ENCODE data around the gene VCX. TPM values are rescaled to one million over a fixed set of nuclear protein-coding genes. Genes with fewer than 3 reads are reported as not detected.

The VCX gene
- total RNA-seq, 1 experiment from 2014 or later: not detected

DNA sequence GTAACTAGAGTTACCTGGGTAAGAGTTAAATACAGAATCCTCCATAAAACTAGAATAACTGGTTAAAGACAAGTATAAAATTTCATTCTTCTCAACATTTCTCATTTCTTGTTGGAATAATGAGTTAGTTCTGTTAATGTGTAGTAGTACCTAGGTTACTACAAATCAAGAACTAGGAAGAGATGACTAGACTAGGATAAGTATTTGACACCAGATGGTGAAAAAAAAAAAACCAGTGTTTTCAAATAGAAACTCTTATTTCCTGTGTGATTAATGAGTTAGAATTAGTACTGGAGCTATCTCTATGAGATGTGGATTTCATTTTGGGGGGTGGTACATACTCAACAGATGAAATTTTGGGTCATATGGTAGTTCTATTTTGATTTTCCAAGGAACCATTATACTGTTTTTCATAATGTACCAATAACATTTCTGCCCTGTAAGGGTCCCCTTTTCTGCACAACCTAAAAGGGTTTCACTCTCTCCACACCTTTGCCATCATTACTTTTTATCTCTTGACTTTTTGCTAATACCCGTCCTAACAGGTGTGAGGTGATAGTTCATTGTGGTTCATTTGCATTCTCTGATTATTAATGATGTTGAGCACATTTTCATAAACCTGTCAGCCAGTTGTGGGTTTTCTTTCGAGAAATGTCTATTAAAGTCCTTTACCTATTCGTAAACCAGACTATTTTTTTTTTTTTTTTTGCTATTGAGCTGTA lies 1.7 kb upstream of the VCX start:
- POLR2A ChIA-PET: no interaction called here
- H3K27ac ChIP-seq (ENCODE audit: low read length): no peak overlapping the region
- ATAC-seq (no peak), DNase-seq (ENCODE audit: low read depth, low spot score) (no peak)
- intact Hi-C loops (cut with micrococcal nuclease; ENCODE audit: unreplicated experiment) (no loop called here), in situ Hi-C loops (cut with HindIII; ENCODE audit: low pct_unique_long_range_greater_than_20kb, low sequenced_read_pairs) (no loop called here)
- TF ChIP-seq POLR2AphosphoS5 (IDR thresholded peaks at IDR 0.05; ENCODE audit: low read depth, low read length): no peak
- no TSS peak for BruUV-seq (replicated peaks)
- CTCF ChIA-PET: no interaction called here
- no peaks in the 10 kb centered on the region for H3K27me3 ChIP-seq (ENCODE audit: control insufficient read depth, insufficient read depth, low read length)
- H3K4me1 ChIP-seq (ENCODE audit: control insufficient read depth, insufficient read depth, low read length): no peaks in the 10 kb centered on the region
- H3K36me3 ChIP-seq (ENCODE audit: control insufficient read depth, insufficient read depth, low read length): no peaks in the 10 kb centered on the region
- no peak overlapping the region for H3K4me3 ChIP-seq (ENCODE audit: low read depth in 2 of 2, low read length in 2 of 2)
- H3K9me3 ChIP-seq (ENCODE audit: control insufficient read depth, insufficient read depth, low read depth, low read length): no peaks in the 10 kb centered on the region

DNA sequence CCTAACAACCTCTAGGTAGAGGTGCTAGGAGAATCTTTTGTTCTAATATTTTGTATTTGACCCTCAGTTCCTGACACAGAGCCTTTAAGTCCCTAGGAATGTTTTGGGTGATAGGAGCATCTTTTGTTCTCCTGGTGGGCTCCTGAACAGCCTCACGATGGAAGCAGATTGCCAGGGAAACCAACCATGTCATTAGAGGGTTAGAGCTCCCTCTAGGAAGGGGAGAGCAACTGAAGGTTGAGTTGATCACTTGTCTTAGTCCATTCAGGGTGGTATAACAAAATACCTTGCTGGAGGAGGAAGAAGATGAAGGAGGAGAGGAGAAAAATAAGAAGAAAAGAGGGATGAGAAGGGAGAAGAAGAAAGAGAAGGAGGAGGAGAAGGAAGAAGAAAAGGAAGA lies 9.2 kb downstream of the VCX start:
- POLR2A ChIA-PET: no interaction called here
- Histone ChIP-seq H3K4me3 (ENCODE audit: low read depth in 2 of 2, low read length in 2 of 2) (no peak overlapping the region), H3K27me3 (ENCODE audit: control insufficient read depth, insufficient read depth, low read length) (no peaks in the 10 kb centered on the region), H3K27ac (ENCODE audit: low read length) (no peak overlapping the region), H3K9me3 (ENCODE audit: control insufficient read depth, insufficient read depth, low read depth, low read length) (no peaks in the 10 kb centered on the region), H3K36me3 (ENCODE audit: control insufficient read depth, insufficient read depth, low read length) (no peaks in the 10 kb centered on the region), H3K4me1 (ENCODE audit: control insufficient read depth, insufficient read depth, low read length) (no peaks in the 10 kb centered on the region)
- intact Hi-C loops (cut with micrococcal nuclease; ENCODE audit: unreplicated experiment): no loop called here
- DNase-seq (ENCODE audit: low read depth, low spot score) (no peak), ATAC-seq (no peak)
- no TSS peak for BruUV-seq (replicated peaks)
- TF ChIP-seq, protein P1, sequence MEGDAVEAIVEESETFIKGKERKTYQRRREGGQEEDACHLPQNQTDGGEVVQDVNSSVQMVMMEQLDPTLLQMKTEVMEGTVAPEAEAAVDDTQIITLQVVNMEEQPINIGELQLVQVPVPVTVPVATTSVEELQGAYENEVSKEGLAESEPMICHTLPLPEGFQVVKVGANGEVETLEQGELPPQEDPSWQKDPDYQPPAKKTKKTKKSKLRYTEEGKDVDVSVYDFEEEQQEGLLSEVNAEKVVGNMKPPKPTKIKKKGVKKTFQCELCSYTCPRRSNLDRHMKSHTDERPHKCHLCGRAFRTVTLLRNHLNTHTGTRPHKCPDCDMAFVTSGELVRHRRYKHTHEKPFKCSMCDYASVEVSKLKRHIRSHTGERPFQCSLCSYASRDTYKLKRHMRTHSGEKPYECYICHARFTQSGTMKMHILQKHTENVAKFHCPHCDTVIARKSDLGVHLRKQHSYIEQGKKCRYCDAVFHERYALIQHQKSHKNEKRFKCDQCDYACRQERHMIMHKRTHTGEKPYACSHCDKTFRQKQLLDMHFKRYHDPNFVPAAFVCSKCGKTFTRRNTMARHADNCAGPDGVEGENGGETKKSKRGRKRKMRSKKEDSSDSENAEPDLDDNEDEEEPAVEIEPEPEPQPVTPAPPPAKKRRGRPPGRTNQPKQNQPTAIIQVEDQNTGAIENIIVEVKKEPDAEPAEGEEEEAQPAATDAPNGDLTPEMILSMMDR (IDR thresholded peaks at IDR 0.05): no peak
- TF ChIP-seq TCF7L2 (IDR thresholded peaks at IDR 0.05; ENCODE audit: low read depth, low read length) (no peak), SIN3A (IDR thresholded peaks at IDR 0.05; ENCODE audit: borderline replicate concordance, insufficient read depth, low read depth, low read length) (no peak), POLR2AphosphoS5 (IDR thresholded peaks at IDR 0.05; ENCODE audit: low read depth, low read length) (no peak)
- TF ChIP-seq, protein P2, sequence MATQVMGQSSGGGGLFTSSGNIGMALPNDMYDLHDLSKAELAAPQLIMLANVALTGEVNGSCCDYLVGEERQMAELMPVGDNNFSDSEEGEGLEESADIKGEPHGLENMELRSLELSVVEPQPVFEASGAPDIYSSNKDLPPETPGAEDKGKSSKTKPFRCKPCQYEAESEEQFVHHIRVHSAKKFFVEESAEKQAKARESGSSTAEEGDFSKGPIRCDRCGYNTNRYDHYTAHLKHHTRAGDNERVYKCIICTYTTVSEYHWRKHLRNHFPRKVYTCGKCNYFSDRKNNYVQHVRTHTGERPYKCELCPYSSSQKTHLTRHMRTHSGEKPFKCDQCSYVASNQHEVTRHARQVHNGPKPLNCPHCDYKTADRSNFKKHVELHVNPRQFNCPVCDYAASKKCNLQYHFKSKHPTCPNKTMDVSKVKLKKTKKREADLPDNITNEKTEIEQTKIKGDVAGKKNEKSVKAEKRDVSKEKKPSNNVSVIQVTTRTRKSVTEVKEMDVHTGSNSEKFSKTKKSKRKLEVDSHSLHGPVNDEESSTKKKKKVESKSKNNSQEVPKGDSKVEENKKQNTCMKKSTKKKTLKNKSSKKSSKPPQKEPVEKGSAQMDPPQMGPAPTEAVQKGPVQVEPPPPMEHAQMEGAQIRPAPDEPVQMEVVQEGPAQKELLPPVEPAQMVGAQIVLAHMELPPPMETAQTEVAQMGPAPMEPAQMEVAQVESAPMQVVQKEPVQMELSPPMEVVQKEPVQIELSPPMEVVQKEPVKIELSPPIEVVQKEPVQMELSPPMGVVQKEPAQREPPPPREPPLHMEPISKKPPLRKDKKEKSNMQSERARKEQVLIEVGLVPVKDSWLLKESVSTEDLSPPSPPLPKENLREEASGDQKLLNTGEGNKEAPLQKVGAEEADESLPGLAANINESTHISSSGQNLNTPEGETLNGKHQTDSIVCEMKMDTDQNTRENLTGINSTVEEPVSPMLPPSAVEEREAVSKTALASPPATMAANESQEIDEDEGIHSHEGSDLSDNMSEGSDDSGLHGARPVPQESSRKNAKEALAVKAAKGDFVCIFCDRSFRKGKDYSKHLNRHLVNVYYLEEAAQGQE (IDR thresholded peaks at IDR 0.05; ENCODE audit: insufficient read depth in 1 of 2, low read depth in 2 of 2, low read length in 1 of 2): no peak
- CTCF ChIA-PET: no interaction called here
- in situ Hi-C loops (cut with HindIII; ENCODE audit: low pct_unique_long_range_greater_than_20kb, low sequenced_read_pairs): no loop called here

DNA sequence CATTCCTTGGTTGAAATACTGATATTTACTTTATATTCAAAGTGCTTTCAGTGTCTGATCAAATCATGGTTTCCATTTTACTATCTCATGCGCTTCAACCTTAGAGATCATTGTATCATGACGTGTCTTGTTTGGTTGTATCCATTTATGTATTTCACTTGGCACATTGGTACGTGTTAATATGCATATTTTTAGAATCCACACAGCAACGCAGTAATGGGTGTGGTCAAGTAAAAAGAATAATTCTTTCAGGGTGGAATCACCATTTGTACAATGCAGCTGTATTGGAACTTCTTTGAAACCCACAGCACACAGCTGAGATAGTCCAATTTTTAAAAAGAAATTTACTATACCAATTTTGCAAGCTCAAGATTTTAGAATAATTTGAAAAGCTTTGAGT lies 29.1 kb downstream of the VCX start:
- H3K27me3 ChIP-seq (ENCODE audit: control insufficient read depth, insufficient read depth, low read length): no peaks in the 10 kb centered on the region
- no peaks in the 10 kb centered on the region for H3K4me1 ChIP-seq (ENCODE audit: control insufficient read depth, insufficient read depth, low read length)
- H3K9me3 ChIP-seq (ENCODE audit: control insufficient read depth, insufficient read depth, low read depth, low read length): no peaks in the 10 kb centered on the region
- H3K4me3 ChIP-seq (ENCODE audit: low read depth in 2 of 2, low read length in 2 of 2): no peak overlapping the region
- in situ Hi-C loops (cut with HindIII; ENCODE audit: low pct_unique_long_range_greater_than_20kb, low sequenced_read_pairs): no loop called here
- ChIA-PET CTCF (no interaction called here), POLR2A (no interaction called here)
- no TSS peak for BruUV-seq (replicated peaks)
- ATAC-seq (no peak), DNase-seq (ENCODE audit: low read depth, low spot score) (no peak)
- no peaks in the 10 kb centered on the region for H3K36me3 ChIP-seq (ENCODE audit: control insufficient read depth, insufficient read depth, low read length)
- intact Hi-C loops (cut with micrococcal nuclease; ENCODE audit: unreplicated experiment): no loop called here
- no peak overlapping the region for H3K27ac ChIP-seq (ENCODE audit: low read length)
- TF ChIP-seq, protein P2 (IDR thresholded peaks at IDR 0.05; ENCODE audit: insufficient read depth in 1 of 2, low read depth in 2 of 2, low read length in 1 of 2): no peak
- TF ChIP-seq, protein P1 (IDR thresholded peaks at IDR 0.05): no peak
- TF ChIP-seq SIN3A (IDR thresholded peaks at IDR 0.05; ENCODE audit: borderline replicate concordance, insufficient read depth, low read depth, low read length) (no peak), TCF7L2 (IDR thresholded peaks at IDR 0.05; ENCODE audit: low read depth, low read length) (no peak), POLR2AphosphoS5 (IDR thresholded peaks at IDR 0.05; ENCODE audit: low read depth, low read length) (no peak)
